GM19328 (cell line): ENCODE data around the gene PRPF40B.
"Not testable (repeated sequence)": the region's sequence is repeated elsewhere in the genome, so short reads cannot be mapped to it uniquely, and the experiment has no call there.

Experiments used
- ATAC-seq: cut with Tn5 transposase; IDR thresholded peaks from one replicate; pipeline ENCODE4 v1.9.1; 2021; ENCODE audit warnings: mild to moderate bottlenecking, moderate library complexity; ENCODE audit not compliant: unreplicated experiment

PRPF40B gene

DNA sequence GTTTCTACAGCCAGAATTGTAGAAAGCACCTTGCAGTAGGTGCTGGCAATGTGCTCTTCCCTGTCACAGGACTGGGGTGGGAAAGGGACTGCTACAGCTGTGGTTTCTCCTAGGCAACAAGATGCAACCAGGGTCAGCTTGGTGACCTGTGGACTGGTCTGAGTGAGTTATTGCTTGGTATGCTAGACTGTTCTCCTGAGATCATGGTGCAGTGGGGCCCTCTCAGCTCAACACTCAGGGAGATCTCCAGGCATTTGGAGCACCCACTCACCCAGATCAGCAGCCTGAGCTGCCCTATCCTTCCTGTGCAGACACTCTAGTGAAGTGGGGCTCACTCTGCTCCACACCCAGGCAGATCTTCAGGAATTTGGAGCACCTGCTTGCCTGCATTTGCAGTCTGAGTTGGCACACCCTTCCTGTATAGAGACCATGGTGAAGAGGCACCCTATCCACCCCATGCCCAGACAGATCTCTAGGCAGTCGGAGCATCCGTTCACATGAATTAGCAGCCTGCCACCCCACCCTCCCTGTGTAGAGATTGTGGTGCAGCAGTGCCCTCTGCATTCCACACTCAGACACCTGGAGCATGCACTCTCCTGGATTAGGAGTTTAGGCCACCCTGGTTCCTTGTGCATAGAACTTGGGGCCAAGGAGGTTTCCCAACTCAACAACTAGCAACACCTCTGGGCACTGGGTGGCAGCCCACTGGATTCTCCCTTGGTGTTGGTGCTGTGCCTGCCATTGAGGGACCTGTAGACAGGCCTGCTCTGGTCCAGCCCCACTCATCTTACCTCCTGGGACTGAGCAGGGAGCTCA lies 14.1 kb upstream of the PRPF40B start:
- no peak for ATAC-seq

DNA sequence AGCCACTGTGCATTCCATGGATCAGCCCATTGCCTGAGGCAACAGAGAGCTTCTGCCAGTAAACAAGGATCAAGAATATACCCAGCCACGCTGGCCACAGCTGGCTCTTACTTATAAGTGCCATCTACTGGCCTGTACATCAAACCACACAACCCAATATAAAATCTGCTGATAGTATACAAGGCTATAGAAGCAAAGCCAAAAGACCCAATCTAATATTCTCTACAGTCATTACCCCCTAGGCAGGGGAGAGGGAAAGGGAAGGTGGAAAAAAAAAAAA lies 13.5 kb upstream of the PRPF40B start:
- ATAC-seq: no peak

DNA sequence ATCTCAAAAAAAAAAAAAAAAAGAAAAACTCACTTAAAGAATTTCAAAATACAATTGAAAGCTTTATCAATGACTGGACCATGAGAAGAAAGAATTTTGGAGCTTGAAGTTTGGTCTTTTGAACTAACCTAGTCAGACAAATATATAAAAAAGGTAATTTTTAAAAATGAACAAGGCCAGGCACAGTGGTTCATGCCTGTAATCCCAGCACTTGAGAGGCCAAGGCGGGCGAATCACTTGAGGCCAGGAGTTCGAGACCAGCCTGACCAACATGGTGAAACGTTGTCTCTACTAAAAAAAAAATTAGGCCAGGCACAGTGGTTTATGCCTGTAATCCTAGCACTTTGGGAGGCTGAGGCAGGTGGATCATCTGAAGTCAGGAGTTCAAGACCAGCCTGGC lies 12.6 kb upstream of the PRPF40B start:
- not testable (repeated sequence) for ATAC-seq

DNA sequence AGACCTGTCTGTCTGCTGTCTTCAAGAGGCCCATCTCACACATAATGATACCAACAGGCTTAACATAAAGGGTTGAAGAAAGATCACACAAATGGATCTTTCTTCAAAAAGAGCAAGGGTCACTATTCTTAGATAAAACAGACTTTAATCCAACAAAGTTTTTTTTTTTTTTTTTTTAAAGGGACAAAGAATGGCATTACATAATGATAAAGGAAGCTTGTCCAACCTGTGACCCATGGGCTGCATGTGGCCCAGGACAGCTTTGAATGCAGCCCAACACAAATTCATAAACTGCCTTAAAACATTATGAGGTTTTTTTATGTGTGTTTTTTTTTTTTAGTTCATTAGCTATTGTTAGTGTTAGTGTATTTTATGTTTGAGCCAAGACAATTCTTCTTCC lies 11.2 kb upstream of the PRPF40B start:
- ATAC-seq: no peak

DNA sequence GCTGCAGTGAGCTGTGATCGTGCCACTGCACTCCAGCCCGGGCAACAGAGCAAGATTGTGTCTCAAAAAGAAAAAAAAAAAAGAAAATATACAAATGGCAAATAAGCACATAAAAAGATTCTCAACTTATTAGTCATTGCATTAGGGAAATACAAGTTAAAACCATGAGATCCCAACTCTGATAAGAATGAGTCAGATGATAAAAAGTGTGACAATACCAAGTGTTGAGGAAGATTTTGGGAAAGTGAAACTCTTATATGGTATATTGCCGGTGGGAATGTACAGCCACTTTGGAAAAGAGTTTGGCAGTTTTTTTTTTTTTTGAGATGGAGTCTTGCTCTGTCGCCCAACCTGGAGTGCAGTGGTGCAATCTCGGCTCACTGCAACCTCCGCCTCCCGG lies 7.6 kb upstream of the PRPF40B start:
- ATAC-seq: no peak

DNA sequence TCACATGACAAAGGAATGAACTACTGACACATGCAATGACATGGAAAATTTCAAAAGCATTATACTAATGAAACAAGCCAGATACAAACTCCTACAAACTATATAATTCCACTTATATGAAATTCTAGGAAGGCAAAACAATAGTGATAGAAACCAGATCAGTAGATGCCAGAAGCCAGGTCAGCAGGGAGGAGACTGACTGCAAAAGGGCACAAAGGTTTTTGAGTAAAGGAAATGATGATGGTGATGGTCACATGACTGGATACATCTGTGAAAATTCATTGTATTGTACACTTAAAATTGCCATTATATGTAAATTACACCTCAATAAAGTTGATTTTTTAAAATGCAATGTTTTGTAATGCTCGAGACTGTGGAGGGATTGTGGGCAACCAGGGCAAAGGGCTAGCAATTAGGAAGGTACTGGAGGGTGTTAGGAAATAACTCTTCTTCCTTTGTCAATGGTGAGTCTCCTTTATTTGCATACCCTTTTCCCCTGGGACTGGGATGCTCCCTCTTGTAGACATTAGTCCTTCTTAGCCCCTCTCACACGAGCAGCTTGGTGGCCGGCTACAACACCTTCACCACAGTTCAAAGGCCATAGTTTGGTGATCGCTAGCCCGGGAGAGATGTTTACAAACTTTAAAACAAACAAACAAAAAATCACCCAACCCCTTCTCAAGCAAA lies 6.7 kb upstream of the PRPF40B start:
- ATAC-seq: no peak

DNA sequence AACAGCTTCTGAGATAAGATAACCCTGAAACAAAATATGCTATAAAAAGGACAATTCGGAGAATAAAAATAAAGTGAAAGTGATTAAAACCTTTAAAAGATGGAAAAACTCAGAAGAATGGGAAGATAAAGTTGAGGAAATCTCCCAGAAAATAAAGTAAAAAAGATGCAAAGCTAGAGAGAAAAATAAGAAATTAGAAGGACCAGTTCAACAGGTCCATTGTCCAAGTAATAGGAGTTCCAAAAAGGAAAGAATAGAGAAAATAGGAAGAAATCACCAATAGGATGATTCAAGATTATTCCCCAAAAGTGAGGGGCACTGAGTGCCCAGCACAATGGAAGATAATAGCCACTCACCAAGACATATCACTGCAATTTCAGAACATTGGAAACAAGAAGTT lies 4.8 kb upstream of the PRPF40B start:
- ATAC-seq: no peak

DNA sequence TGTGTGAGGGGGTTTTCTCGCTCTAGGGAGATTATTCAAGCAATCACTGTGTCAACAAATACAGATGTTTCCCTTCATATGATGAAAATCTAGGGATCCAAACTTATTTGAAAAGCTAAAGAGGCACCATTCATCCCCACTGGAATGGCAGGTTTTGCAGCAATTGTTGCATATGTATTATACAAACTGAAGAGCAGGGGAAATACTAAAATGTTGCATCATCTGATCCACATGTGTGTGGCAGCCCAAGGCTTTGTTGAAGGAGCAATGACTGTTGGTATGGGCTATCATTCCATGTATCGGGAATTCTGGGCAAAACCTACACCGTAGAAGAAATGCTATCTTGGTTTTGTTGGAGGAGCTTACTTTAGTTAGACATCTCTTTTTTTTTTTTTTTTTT lies 4.1 kb upstream of the PRPF40B start:
- ATAC-seq: no peak

DNA sequence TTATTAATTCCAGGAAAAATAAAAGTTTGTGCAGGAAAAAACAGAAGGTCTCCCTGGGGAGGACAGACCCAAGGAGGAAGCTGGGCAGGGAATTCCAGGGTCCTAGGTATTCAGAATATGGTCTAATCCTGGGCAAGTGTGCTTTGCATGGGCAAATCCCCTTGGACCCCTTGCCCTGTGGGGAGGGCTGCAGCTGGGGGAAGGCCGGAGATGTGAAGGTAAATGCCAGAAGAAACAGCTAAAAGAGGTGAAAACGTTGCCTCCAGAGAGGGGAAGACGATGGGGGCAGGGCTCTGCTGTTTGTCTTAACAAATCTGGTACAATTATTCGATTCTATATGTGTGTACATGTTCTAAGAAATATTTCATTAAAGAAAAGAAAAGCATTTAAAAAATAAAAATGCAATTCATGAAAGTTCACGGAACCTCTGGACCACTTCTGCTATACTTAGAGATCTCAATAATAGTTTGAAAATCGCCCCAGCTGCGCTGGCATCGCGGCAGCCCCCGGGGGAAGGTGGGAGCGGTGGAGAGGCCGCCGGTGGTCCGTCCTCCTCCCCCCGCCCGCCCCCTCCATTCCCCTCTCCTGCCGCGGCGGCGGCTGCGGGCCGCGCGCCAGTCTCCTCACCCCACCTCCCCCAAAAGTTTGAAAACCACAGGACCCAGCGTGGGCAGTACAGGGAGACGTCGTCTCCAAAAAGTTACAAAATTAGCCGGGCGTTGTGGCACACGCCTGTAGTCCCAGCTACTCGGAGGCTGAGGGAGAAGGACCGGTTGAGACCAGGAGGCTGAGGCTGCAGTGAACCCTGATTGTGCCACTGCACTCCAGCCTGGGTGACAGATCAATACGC lies 1.5 kb upstream of the PRPF40B start:
- ATAC-seq: no peak

DNA sequence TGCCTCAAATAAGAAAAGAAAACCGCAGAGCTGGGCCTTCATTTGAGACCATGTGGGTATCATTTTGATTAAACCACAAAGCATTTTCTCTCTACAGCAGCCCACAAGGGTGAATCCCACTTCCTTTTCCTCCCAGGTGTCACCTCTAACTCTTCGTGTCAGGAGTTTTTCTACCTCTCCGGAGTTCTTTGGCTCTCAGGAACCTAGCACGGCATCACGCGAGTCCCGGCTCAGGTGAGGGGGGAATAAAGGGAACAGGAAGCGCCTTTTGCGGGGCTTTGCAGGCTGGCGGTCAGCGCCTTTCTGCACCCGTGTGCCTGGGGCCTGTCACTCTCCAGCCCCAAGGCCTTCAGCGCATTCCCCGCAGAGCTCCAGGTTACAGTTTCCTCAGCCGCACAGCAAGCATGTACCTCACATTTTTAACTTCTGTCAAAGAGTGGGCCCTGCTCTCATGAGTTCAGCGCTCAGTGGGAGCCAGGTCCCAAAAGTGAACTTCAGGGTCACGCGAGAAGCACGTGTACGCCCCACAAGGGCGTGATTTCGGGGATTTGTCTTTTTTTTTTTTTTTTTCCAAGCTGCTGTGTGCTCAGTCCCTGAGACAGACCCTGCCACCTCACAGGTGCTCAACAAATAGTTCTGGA lies 740 bp upstream of the PRPF40B start:
- ATAC-seq: peak; percentile 31

DNA sequence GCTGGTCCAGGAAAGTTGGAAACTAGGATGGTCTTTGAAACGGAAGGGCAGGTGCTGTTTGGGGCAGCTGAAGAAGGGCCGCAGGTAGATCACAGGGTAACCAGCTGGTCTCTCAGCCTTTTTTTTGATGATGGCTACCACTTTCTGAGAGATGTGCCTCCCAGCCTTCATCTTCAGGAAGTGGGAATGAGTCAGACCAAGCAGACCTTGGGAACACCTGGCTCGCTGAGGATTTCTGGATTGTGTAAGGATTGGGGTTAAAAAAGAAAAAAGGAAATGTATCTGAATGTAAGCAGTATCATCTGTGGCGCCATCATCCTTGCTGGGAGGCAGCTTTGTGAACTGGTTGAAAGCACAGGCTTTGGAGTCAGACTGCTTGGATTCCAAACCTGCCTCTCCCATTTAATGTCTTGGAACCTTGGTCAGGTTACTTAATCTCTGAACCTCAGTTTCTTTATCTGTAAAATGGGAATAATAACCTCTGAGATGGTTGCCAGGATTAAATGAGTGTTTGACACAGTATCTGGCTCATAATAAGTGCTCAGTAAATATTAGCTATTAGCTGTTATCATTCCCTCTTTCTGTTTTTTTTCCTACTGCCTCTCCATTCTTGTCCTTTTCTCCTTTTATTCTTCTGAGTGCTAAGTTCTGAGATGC lies 1.7 kb downstream of the PRPF40B start:
- no peak for ATAC-seq

DNA sequence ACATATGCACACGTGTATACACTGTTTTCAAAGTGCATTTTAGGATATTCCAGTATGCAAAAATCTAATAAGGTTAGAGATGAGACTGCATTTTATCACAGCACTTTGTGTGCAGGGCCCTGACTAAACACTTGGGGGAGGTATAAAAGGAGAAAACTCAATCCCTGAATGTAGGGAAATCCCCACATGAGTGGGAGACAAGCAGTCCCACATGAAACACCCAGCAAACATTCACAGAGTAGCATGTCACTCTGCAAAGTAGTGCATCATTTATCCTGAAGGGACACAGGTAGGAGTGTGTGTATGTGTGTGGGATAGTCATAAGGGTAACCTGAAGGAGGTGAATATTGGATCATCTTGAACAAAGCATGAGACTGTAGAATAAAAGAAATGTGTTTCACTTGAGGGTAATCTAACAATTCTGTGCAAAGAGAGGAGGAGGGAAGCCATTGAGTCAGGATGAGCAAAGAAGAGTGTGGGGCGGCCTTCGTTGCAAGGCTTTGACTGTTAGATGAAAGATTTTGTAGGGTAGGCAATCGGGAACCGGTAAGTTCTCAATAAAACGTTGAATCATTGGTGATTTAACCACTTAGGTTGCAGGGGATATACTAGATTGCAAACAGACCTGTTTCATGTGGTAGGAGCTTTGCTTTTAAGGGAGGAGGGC lies 2.9 kb downstream of the PRPF40B start:
- ATAC-seq: no peak

DNA sequence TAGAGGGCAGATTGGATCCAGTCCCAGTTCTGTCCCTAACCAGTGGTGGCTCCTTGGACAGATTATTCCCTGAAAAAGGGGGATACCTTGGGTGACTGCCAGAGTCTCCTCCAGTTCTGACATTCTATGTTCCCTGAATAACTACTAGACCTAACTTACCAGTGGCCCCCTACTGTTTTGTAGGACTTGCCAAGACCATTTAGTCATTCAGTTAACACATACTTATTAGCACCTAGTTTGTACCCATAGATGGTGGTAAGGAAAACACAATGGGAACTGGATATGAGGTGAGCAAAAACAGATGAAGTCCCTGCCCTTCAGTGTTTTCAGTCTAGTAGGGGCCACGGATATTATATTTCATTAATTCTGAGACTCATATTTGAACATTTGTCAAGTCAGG lies 3.5 kb downstream of the PRPF40B start:
- ATAC-seq: no peak

DNA sequence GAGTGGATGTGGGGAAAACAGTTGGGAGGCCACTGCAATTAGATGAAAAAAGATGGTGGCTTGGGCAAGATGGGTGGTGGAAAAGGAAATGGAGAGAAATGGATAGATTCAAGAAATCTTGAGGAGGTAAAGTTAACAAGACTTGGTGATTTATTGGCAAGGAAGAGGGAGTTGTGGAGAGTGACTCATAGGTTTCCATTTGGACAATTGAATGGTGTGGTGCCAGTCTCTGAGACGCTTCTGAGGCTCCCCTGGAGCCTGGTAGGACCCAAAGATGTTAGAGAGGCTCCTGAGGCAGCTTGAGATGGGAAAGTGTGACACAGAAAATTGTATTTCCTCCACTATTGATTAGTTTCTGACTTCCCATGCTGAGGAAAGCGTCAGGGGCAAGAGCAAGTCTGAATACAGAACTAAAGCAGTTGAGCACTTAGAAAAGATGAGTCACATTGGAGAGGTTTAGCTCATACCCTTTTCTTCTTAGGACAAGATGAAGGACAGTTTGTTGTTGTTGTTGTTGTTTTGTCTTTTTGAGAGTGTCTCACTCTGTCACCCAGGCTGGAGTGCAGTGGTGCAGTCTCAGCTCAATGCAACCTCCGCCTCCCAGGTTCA lies 4.5 kb downstream of the PRPF40B start:
- no peak for ATAC-seq

DNA sequence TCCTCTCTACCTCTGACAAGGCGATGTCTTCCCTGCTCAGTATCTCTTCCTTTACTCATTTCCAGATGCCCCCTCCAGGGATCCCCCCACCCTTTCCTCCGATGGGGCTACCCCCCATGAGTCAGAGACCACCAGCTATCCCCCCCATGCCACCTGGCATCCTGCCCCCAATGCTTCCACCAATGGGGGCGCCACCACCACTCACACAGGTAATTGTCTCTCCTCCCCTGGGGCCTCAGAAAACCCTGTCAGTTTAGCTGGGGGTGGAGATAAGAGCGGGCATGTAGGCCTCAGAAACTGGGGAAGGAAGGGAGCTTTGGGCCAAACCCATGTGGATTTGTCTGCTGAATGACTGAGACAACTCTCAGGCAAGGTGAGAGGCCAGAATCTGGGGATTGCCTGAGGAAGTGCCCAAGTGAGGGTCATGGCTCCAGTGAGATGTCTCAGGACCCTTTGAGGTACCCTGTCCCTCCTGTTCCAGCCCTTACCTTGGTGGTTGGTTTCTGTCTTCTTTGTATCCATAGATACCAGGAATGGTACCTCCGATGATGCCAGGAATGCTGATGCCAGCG lies 8.1 kb downstream of the PRPF40B start:
- ATAC-seq: no peak

DNA sequence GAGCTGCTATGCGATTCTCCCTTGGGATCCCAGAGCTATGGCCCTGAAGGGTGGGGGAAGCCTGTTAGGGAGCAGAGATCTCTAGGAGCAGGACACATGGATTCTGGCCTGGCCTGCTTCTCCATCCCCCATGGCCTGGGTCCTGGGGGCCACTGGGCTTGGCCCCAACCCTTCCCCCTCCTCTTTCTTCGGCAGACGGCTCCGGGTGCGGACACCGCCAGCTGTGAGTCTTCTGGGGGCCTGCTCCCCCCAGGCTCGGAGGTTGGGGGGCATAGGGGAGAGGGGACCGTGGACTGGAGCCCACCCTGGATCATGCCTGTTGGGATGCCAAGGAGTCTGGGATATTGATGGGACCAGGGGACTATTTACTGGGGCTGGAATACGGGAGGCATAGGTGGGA lies 9.0 kb downstream of the PRPF40B start:
- ATAC-seq: no peak

DNA sequence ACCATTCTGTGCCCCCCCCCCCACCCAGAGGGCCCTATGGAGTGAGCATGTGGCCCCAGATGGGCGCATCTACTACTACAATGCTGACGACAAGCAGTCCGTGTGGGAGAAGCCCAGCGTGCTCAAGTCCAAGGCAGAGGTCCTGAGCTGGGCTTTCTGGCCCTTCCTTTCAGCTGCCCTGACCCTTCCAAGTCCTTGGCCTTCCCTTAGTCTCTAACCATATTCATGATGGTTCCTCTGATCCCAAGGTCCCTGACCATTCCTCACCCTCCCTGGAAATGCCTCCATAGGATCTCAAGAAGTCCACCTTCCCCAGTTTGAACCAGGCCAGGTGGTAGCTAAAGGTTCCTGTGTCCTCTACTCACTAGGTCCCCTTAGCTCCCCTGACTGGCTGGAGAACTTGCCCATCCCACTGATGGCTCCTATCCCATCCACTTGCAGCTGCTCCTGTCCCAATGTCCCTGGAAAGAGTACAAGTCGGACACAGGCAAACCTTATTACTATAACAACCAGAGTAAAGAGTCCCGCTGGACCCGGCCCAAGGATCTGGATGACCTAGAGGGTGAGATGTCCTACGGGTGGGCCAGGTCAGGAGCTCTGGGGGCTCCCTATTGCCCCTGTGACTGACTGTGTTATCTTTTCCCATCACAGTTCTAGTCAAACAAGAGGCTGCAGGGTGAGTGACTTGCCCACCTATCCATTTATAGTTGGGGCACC lies 9.8 kb downstream of the PRPF40B start:
- ATAC-seq: no peak

DNA sequence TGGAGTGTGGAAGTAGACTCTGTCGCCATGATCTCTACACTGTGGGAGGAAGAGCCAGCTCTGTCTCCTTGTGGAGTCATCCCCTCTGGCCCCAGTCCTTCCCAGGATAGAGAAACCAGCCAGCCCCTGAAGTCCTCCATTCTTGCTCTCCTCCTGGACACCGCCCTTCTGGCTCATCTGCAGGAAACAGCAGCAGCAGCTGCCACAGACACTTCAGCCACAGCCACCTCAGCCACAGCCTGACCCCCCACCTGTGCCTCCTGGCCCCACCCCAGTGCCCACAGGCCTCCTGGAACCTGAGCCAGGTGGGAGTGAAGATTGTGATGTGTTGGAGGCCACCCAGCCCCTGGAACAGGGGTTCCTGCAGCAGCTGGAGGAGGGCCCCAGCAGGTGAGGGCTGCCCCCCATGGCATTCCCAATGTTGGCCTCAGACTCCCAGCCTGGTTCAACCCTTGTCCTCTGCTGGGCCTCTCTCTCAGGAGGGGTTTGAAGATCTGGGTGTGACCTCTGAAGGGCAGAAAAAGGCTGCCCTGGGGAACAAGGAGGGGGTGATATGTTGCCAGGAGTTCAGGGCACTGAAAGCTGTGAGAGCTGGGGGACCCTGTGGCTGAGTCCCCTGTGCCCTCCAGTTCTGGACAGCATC lies 10.5 kb downstream of the PRPF40B start:
- ATAC-seq: no peak
